ENCODE results near the gene EIF2D. TPM values are rescaled to one million over a fixed set of nuclear protein-coding genes. Genes with fewer than 3 reads are reported as not detected.
A peak's percentile ranks its signal among the peaks of the same experiment; 100 is the strongest.

EIF2D gene
- total RNA-seq, 6 donors from 2014 or later, result 32.6 to 84.9 (median 45.4) TPM

- WGBS, 2 donors, result 65 to 73% methylated on average over 4 of the region's 4 CpGs
Observed at GRCh38 chr1:206573319-206573718, 38.9 kb downstream of the EIF2D start.

GRCh38 chr1:206572835-206573234 is 39.4 kb downstream of the EIF2D start:
- no peaks in the 10 kb centered on the region for H3K36me3 ChIP-seq
- DNase-seq (no peak), ATAC-seq (ENCODE audit: low FRiP score in 2 of 2) (no peak)
- H3K4me1 ChIP-seq, result peaks cover 34 to 59% (median 42%) of the 10 kb centered on the region in 4 donors
- H3K9me3 ChIP-seq, result no peaks in the 10 kb centered on the region
- H3K27ac ChIP-seq, result peak overlapping the region in 1 of 4 donors; percentile 89
- WGBS, 2 donors, result 94 to 98% methylated on average over 4 of the region's 4 CpGs
- no peak for TF ChIP-seq POLR2AphosphoS5 (IDR thresholded peaks at IDR 0.05)
- TF ChIP-seq EP300 (IDR thresholded peaks at IDR 0.05), result no peak
- no peak for TF ChIP-seq CTCF (IDR thresholded peaks at IDR 0.05)
- no peak for TF ChIP-seq POLR2A (IDR thresholded peaks at IDR 0.05)
- no peaks in the 10 kb centered on the region for H3K27me3 ChIP-seq
- H3K4me3 ChIP-seq, result no peak overlapping the region

More at GRCh38 chr1:206573319-206573718, 38.9 kb downstream of the EIF2D start:
- TF ChIP-seq CTCF (IDR thresholded peaks at IDR 0.05) (no peak), POLR2AphosphoS5 (IDR thresholded peaks at IDR 0.05) (no peak), POLR2A (IDR thresholded peaks at IDR 0.05) (peak in 1 of 4 donors; percentile 14), EP300 (IDR thresholded peaks at IDR 0.05) (no peak)
- no peaks in the 10 kb centered on the region for H3K27me3 ChIP-seq
- H3K9me3 ChIP-seq, result no peaks in the 10 kb centered on the region
- H3K27ac ChIP-seq, result peak overlapping the region in 2 of 4 donors; percentile 3 to 89
- H3K36me3 ChIP-seq, result no peaks in the 10 kb centered on the region
- no peak overlapping the region for H3K4me3 ChIP-seq
- H3K4me1 ChIP-seq, result peaks cover 34 to 57% (median 42%) of the 10 kb centered on the region in 4 donors
- ATAC-seq (ENCODE audit: low FRiP score in 2 of 2) (no peak), DNase-seq (peak in 1 of 2 donors; percentile 18)

- WGBS, 2 donors, result 74 to 88% methylated on average over 3 of the region's 3 CpGs
- DNase-seq (no peak), ATAC-seq (ENCODE audit: low FRiP score in 2 of 2) (no peak)
- H3K9me3 ChIP-seq, result no peaks in the 10 kb centered on the region
- no peaks in the 10 kb centered on the region for H3K27me3 ChIP-seq
- H3K4me1 ChIP-seq, result peaks cover 18 to 55% (median 25%) of the 10 kb centered on the region in 4 donors
- no peak overlapping the region for H3K4me3 ChIP-seq
- H3K36me3 ChIP-seq, result no peaks in the 10 kb centered on the region
- TF ChIP-seq CTCF (IDR thresholded peaks at IDR 0.05), result no peak
- no peak for TF ChIP-seq POLR2A (IDR thresholded peaks at IDR 0.05)
- H3K27ac ChIP-seq, result no peak overlapping the region
Observed at GRCh38 chr1:206570529-206570928, 41.7 kb downstream of the EIF2D start.

- no peak overlapping the region for H3K4me3 ChIP-seq
- peaks cover 8 to 47% (median 19%) of the 10 kb centered on the region in 4 donors for H3K4me1 ChIP-seq
- no peaks in the 10 kb centered on the region for H3K27me3 ChIP-seq
- H3K27ac ChIP-seq, result no peak overlapping the region
- ATAC-seq (ENCODE audit: low FRiP score in 2 of 2) (no peak), DNase-seq (no peak)
- no peaks in the 10 kb centered on the region for H3K36me3 ChIP-seq
- TF ChIP-seq POLR2A (IDR thresholded peaks at IDR 0.05) (no peak), CTCF (IDR thresholded peaks at IDR 0.05) (no peak), EP300 (IDR thresholded peaks at IDR 0.05) (no peak), POLR2AphosphoS5 (IDR thresholded peaks at IDR 0.05) (no peak)
- 98% methylated on average over 4 of the region's 4 CpGs for WGBS, 2 donors
- H3K9me3 ChIP-seq, result no peaks in the 10 kb centered on the region
Observed at GRCh38 chr1:206569556-206569955, 42.7 kb downstream of the EIF2D start.

GRCh38 chr1:206568779-206569352 is 43.4 kb downstream of the EIF2D start:
- Histone ChIP-seq H3K27ac (peak overlapping the region in 1 of 4 donors; percentile 37), H3K4me3 (no peak overlapping the region), H3K36me3 (no peaks in the 10 kb centered on the region), H3K27me3 (no peaks in the 10 kb centered on the region), H3K9me3 (no peaks in the 10 kb centered on the region), H3K4me1 (peaks cover under 1 to 41% (median 13%) of the 10 kb centered on the region in 4 donors)
- TF ChIP-seq POLR2AphosphoS5 (IDR thresholded peaks at IDR 0.05) (no peak), CTCF (IDR thresholded peaks at IDR 0.05) (no peak), EP300 (IDR thresholded peaks at IDR 0.05) (no peak), POLR2A (IDR thresholded peaks at IDR 0.05) (no peak)
- 78 to 89% methylated on average over 8 of the region's 8 CpGs for WGBS, 2 donors
- ATAC-seq (ENCODE audit: low FRiP score in 2 of 2) (no peak), DNase-seq (no peak)

Data from upper lobe of left lung (tissue), 6 donors.